Calu3 (cell line): Measurements from ENCODE around the gene SLC35E4. TPM values are rescaled to one million over a fixed set of nuclear protein-coding genes. Genes with fewer than 3 reads are reported as not detected.

Experiments used
- BruUV-seq: library from RNA; stranded (reverse); fragments of 400-500 nt; replicated peaks from 2 replicates; lab custom pipeline; 2021; lab: Mats Ljungman, UMichigan
- CTCF ChIA-PET: fragments of 300-600 bp; sonication (Branson Sonifier 250); formaldehyde crosslinking; loops from one replicate; lab custom pipeline; 2022; ENCODE audit warnings: antibody characterized with exemption; lab: Charles Lee
- DNase-seq: peaks from one replicate; pipeline ENCODE4 v3.0.0; 2022
- H3K27ac Mint-ChIP-seq: one replicate; pipeline ENCODE4 v1.8.0; 2022; ENCODE audit warnings: mixed read lengths; ENCODE audit not compliant: unreplicated experiment
- H3K27me3 Mint-ChIP-seq: one replicate; pipeline ENCODE4 v1.8.0; 2022; ENCODE audit warnings: mixed read lengths; ENCODE audit not compliant: unreplicated experiment
- H3K36me3 Mint-ChIP-seq: one replicate; pipeline ENCODE4 v1.8.0; 2022; ENCODE audit warnings: mild to moderate bottlenecking, moderate library complexity, mixed read lengths; ENCODE audit not compliant: insufficient read depth, unreplicated experiment
- H3K4me1 Mint-ChIP-seq: one replicate; pipeline ENCODE4 v1.8.0; 2022; ENCODE audit warnings: mild to moderate bottlenecking, low read depth, mixed read lengths; ENCODE audit not compliant: unreplicated experiment
- H3K4me3 Mint-ChIP-seq: one replicate; pipeline ENCODE4 v1.8.0; 2022; ENCODE audit warnings: mild to moderate bottlenecking, low read depth, moderate library complexity, mixed read lengths; ENCODE audit not compliant: unreplicated experiment
- H3K9me3 Mint-ChIP-seq: one replicate; pipeline ENCODE4 v1.8.0; 2022; ENCODE audit warnings: low read depth, mixed read lengths; ENCODE audit not compliant: unreplicated experiment
- CTCF ChIP-seq: fragments of 200-600 bp; IDR thresholded peaks from one replicate; pipeline ENCODE4 v1.8.0; 2022; ENCODE audit warnings: antibody characterized with exemption; ENCODE audit not compliant: unreplicated experiment
- intact Hi-C: fragments of 100-400 bp; cut with micrococcal nuclease; formaldehyde crosslinking; loops from one replicate; pipeline ENCODE4 v1.10.0; 2022; ENCODE audit not compliant: unreplicated experiment
- total RNA-seq: library from RNA; stranded (reverse); gene quantifications from 2 replicates; pipeline ENCODE4 v1.2.3, GENCODE V29; 2022

The SLC35E4 gene
- total RNA-seq, 1 experiment from 2014 or later, result 3.2 TPM

- Mint-ChIP-seq H3K36me3 (peaks cover 15% of the 10 kb centered on the region), H3K9me3 (no peaks in the 10 kb centered on the region), H3K27me3 (no peaks in the 10 kb centered on the region), H3K4me3 (no peak overlapping the region), H3K27ac (no peak overlapping the region), H3K4me1 (peaks cover 38% of the 10 kb centered on the region)
- intact Hi-C loops, result no loop called here
- BruUV-seq, result no TSS peak
- no peak for TF ChIP-seq CTCF
- CTCF ChIA-PET, result interaction anchor here (0.5 to 2.3 kb wide), 6 partner anchors 16 to 147 kb away, joined by 3 to 9 read pairs (median 4); partner anchors contain the start of gene PES1
- DNase-seq, result no peak
Measured at GRCh38 chr22:30607939-30608338, 27.6 kb upstream of the SLC35E4 start.

- H3K27me3 Mint-ChIP-seq, result no peaks in the 10 kb centered on the region
- peak overlapping the region; percentile 20 for H3K27ac Mint-ChIP-seq
- CTCF ChIA-PET, result interaction anchor here (0.6 to 1.5 kb wide), 3 partner anchors 25 to 76 kb away, joined by 3 to 6 read pairs (median 3); no protein-coding TSS in a partner anchor
- intact Hi-C loops, result no loop called here
- no peak for TF ChIP-seq CTCF
- DNase-seq, result peak; percentile 52
- no peaks in the 10 kb centered on the region for H3K9me3 Mint-ChIP-seq
- H3K36me3 Mint-ChIP-seq, result peaks cover 15% of the 10 kb centered on the region
- no peak overlapping the region for H3K4me3 Mint-ChIP-seq
- BruUV-seq, result TSS peak; percentile 30
- peaks cover 39% of the 10 kb centered on the region for H3K4me1 Mint-ChIP-seq
Measured at GRCh38 chr22:30609260-30610185, 26.1 kb upstream of the SLC35E4 start.

GRCh38 chr22:30610299-30610698, 25.3 kb upstream of the SLC35E4 start:
- no peaks in the 10 kb centered on the region for H3K27me3 Mint-ChIP-seq
- no peaks in the 10 kb centered on the region for H3K9me3 Mint-ChIP-seq
- BruUV-seq, result no TSS peak
- intact Hi-C loops, result no loop called here
- CTCF ChIA-PET, result interaction anchor here (0.8 to 1.5 kb wide), 2 partner anchors 24 to 31 kb away, joined by 3 to 6 read pairs; no protein-coding TSS in a partner anchor
- no peak overlapping the region for H3K27ac Mint-ChIP-seq
- H3K36me3 Mint-ChIP-seq, result peaks cover 15% of the 10 kb centered on the region
- H3K4me1 Mint-ChIP-seq, result peaks cover 47% of the 10 kb centered on the region
- no peak overlapping the region for H3K4me3 Mint-ChIP-seq
- no peak for DNase-seq
- TF ChIP-seq CTCF, result no peak

GRCh38 chr22:30611197-30611596, 24.4 kb upstream of the SLC35E4 start:
- H3K27ac Mint-ChIP-seq, result no peak overlapping the region
- no TSS peak for BruUV-seq
- H3K4me3 Mint-ChIP-seq, result no peak overlapping the region
- TF ChIP-seq CTCF, result no peak
- no peaks in the 10 kb centered on the region for H3K27me3 Mint-ChIP-seq
- CTCF ChIA-PET, result no interaction called here
- no peaks in the 10 kb centered on the region for H3K9me3 Mint-ChIP-seq
- intact Hi-C loops, result no loop called here
- peaks cover 45% of the 10 kb centered on the region for H3K4me1 Mint-ChIP-seq
- H3K36me3 Mint-ChIP-seq, result peaks cover 11% of the 10 kb centered on the region
- DNase-seq, result no peak
